Endodermal cell (in vitro differentiated cells): ENCODE data around the gene UROC1. TPM values are rescaled to one million over a fixed set of nuclear protein-coding genes. Genes with fewer than 3 reads are reported as not detected.

ENCODE experiments used
- DNase-seq: peaks from one replicate; pipeline ENCODE4 v3.0.0-alpha.2; 2017
- H3K27ac ChIP-seq: 2 replicates; pipeline ENCODE4 v1.5.1; 2013; ENCODE audit warnings: mild to moderate bottlenecking, low read depth, low read length, moderate library complexity
- H3K27me3 ChIP-seq: 2 replicates; pipeline ENCODE4 v1.6.1; 2013; ENCODE audit warnings: mild to moderate bottlenecking, low read length, moderate library complexity; ENCODE audit not compliant: insufficient read depth, control insufficient read depth, poor library complexity, severe bottlenecking
- H3K36me3 ChIP-seq: 2 replicates; pipeline ENCODE4 v1.7.0; 2013; ENCODE audit warnings: mild to moderate bottlenecking, low read length, moderate library complexity; ENCODE audit not compliant: control insufficient read depth, insufficient read depth
- H3K4me1 ChIP-seq: one replicate; pipeline ENCODE4 v1.7.0; 2013; ENCODE audit warnings: low read length; ENCODE audit not compliant: control insufficient read depth, insufficient read depth
- H3K4me3 ChIP-seq: 2 replicates; pipeline ENCODE4 v1.5.1; 2013; ENCODE audit warnings: mild to moderate bottlenecking, low read length, moderate library complexity
- H3K9ac ChIP-seq: 2 replicates; pipeline ENCODE4 v1.6.1; 2013; ENCODE audit warnings: mild to moderate bottlenecking, low read length, moderate library complexity; ENCODE audit not compliant: poor library complexity, severe bottlenecking; ENCODE audit errors: extremely low read depth
- H3K9me3 ChIP-seq: 2 replicates; pipeline ENCODE4 v1.6.1; 2013; ENCODE audit warnings: mild to moderate bottlenecking, low read length, moderate library complexity; ENCODE audit not compliant: control insufficient read depth
- H3K27ac Mint-ChIP-seq: 2 replicates; pipeline ENCODE4 v1.8.0; 2020; ENCODE audit warnings: mixed read lengths
- H3K27me3 Mint-ChIP-seq: 2 replicates; pipeline ENCODE4 v1.8.0; 2021; ENCODE audit warnings: mild to moderate bottlenecking, mixed read lengths; ENCODE audit not compliant: insufficient read depth
- H3K36me3 Mint-ChIP-seq: 2 replicates; pipeline ENCODE4 v1.8.0; 2020; ENCODE audit warnings: low read depth, mixed read lengths
- H3K4me1 Mint-ChIP-seq: 2 replicates; pipeline ENCODE4 v1.8.0; 2020; ENCODE audit warnings: mixed read lengths
- H3K4me3 Mint-ChIP-seq: 2 replicates; pipeline ENCODE4 v1.8.0; 2020; ENCODE audit warnings: mild to moderate bottlenecking, moderate library complexity, mixed read lengths
- H3K9me3 Mint-ChIP-seq: 2 replicates; pipeline ENCODE4 v1.8.0; 2020; ENCODE audit warnings: mild to moderate bottlenecking, mixed read lengths
- WGBS, 2 experiments: methylation state at CpG; one replicate each; pipeline versions ENCODE4 v1.1.5 to v1.1.7; 2013; ENCODE audit warnings: missing lambda C conversion rate in 2 of 2, mixed read lengths in 1 of 2; ENCODE audit not compliant: insufficient coverage in 1 of 2, insufficient read length in 1 of 2; 5-methylcytosine and 5-hydroxymethylcytosine counted together
- total RNA-seq, 2 donors: library from RNA; stranded (reverse); fragmentation: NEBNext Ultra II Directional in 1 of 2; extraction: Animal tissue kit (Norgen Biotek cat#: 25700) in 1 of 2; gene quantifications; 2 replicates in 1 of 2; 3 replicates in 1 of 2; pipeline ENCODE4 v1.2.1, GENCODE V29; 2021
- TF ChIP-seq, protein P1 (sequence below): fragments of 200-600 bp; sonication (generic); conservative IDR thresholded peaks from 2 replicates; pipeline ENCODE4 v1.5.0; 2021; ENCODE audit warnings: antibody characterized with exemption, mild to moderate bottlenecking

UROC1 gene
- total RNA-seq, 2 donors from 2014 or later, result not detected

DNA sequence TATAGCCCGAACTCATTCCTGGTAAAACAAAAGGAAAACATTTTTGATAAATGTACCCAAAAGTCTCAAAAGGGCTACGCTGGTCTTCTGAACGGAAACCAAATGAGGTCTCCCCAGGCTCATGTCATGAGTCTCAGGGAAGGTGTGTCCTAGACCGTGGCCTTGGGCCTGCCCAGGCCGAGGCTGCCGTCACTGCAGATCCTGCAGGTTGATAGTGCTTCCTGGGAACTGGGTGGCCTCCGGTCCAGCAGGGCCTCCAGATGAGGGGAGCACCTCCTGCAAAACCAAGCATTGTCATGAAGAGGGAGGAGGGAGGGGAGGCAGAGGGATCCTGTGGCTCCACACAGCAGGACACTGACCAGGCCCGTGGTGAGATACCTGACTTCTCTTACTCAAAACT lies 79.4 kb downstream of the UROC1 start:
- Histone ChIP-seq H3K4me3 (no peak overlapping the region), H3K9me3 (no peaks in the 10 kb centered on the region), H3K27me3 (no peaks in the 10 kb centered on the region), H3K27ac (no peak overlapping the region), H3K36me3 (peaks cover 16% of the 10 kb centered on the region), H3K9ac (no peak overlapping the region), H3K4me1 (no peaks in the 10 kb centered on the region)
- H3K4me1 Mint-ChIP-seq, result no peaks in the 10 kb centered on the region
- H3K27ac Mint-ChIP-seq, result no peak overlapping the region
- no peak overlapping the region for H3K4me3 Mint-ChIP-seq
- WGBS, 2 experiments, result 93 to 96% methylated on average over 3 to 7 of the region's 8 CpGs
- TF ChIP-seq, protein P1, sequence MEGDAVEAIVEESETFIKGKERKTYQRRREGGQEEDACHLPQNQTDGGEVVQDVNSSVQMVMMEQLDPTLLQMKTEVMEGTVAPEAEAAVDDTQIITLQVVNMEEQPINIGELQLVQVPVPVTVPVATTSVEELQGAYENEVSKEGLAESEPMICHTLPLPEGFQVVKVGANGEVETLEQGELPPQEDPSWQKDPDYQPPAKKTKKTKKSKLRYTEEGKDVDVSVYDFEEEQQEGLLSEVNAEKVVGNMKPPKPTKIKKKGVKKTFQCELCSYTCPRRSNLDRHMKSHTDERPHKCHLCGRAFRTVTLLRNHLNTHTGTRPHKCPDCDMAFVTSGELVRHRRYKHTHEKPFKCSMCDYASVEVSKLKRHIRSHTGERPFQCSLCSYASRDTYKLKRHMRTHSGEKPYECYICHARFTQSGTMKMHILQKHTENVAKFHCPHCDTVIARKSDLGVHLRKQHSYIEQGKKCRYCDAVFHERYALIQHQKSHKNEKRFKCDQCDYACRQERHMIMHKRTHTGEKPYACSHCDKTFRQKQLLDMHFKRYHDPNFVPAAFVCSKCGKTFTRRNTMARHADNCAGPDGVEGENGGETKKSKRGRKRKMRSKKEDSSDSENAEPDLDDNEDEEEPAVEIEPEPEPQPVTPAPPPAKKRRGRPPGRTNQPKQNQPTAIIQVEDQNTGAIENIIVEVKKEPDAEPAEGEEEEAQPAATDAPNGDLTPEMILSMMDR, result no peak
- no peaks in the 10 kb centered on the region for H3K9me3 Mint-ChIP-seq
- H3K36me3 Mint-ChIP-seq, result peaks cover 27% of the 10 kb centered on the region
- H3K27me3 Mint-ChIP-seq, result no peaks in the 10 kb centered on the region
- peak; percentile 33 for DNase-seq

DNA sequence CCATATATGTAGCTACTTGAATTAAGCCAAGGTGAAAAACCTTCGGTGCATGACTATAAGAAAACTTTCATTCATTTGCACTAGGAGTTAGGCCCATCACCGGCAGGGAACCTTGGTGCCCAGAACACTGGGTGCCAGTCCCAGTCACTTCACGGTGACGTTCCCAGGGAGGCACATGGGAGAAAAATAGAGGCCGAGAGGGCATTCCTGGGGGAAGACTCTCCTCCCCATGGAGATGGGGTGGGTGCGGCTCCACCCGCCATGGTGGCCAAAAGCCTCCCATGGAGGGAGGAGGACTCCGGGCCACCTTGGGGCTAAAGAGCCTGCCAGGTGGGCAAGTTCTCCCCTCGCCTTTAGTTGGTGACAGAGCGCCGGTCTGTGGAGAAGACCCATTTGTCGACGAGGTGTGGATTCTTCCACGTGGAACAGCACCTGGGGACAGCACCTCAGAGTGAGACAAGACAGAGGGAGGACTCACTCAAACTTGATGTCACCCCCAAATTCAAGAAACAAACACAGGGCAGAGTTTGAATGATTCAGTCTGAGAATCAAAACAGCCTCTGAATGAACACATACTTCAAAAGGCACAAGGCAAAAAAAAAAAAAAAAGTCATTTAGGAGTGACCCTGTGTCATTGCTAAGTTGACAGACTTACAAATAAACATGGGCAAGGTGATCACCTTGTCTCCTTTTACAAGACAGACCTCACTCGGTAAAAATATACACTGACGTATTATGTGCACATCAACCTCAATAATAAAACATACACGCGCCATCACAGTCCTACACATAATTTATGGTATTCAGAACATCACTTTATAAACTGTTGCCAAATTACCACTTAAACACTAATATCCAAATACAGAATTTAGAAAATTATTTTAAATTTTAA lies 80.5 kb downstream of the UROC1 start:
- 94 to 96% methylated on average over 15 to 18 of the region's 18 CpGs for WGBS, 2 experiments
- Mint-ChIP-seq H3K27me3 (no peaks in the 10 kb centered on the region), H3K27ac (no peak overlapping the region), H3K4me1 (no peaks in the 10 kb centered on the region), H3K9me3 (no peaks in the 10 kb centered on the region), H3K36me3 (peaks cover 25% of the 10 kb centered on the region), H3K4me3 (no peak overlapping the region)
- Histone ChIP-seq H3K36me3 (peaks cover 14% of the 10 kb centered on the region), H3K27me3 (no peaks in the 10 kb centered on the region), H3K4me1 (no peaks in the 10 kb centered on the region), H3K9me3 (no peaks in the 10 kb centered on the region), H3K4me3 (no peak overlapping the region), H3K27ac (no peak overlapping the region), H3K9ac (no peak overlapping the region)
- DNase-seq, result no peak
- TF ChIP-seq, protein P1, result no peak

DNA sequence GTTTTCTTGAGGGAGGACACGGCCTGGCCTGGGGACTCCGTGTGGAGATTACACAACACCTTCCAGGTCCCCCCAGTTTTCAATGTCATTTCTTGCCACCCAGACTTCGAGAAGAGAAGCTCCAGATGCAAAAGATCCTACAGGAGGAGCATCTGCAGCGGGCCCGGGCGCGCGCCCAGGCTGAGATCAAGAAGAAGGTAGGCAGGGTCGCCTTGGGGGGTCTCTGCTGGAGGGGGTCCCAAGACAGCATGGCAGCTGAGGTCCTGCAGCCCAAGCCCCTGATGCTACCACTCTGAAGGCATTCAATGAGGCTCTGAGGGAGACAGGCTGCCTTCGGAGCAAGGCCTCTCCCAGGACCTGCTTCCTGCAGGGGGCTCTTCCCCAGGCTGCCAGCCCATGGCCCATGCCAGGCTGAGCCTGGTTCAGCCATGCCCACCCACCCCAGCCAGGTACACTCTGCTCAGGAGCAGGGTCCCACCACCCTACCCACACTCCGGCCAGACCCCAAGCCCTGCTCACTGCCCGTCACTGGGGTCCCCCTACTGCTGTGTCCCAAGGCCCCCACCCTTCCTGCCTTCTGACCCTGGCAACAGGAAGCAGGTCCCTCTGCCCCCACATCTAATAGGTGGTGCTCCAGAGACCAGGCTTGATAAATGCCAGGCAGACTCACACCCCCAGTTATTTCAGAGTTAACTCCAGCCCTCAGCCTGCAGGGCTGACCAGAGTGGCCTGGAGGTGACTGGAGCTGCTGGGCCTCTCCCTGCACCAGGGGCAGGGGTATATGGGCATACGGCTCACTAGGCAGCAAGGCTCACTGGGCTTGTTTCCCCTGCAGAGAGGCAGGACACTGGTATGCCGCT lies 81.9 kb downstream of the UROC1 start:
- no peak overlapping the region for H3K9ac ChIP-seq
- 91 to 92% methylated on average over 2 to 14 of the region's 14 CpGs for WGBS, 2 experiments
- TF ChIP-seq, protein P1, result no peak
- Mint-ChIP-seq H3K4me1 (no peaks in the 10 kb centered on the region), H3K4me3 (no peak overlapping the region), H3K27ac (no peak overlapping the region), H3K27me3 (no peaks in the 10 kb centered on the region), H3K36me3 (peaks cover 25% of the 10 kb centered on the region), H3K9me3 (no peaks in the 10 kb centered on the region)
- H3K27ac ChIP-seq, result no peak overlapping the region
- DNase-seq, result peak; percentile 21
- peaks cover 12% of the 10 kb centered on the region for H3K36me3 ChIP-seq
- no peaks in the 10 kb centered on the region for H3K9me3 ChIP-seq
- H3K4me3 ChIP-seq, result no peak overlapping the region
- no peaks in the 10 kb centered on the region for H3K27me3 ChIP-seq
- H3K4me1 ChIP-seq, result no peaks in the 10 kb centered on the region
